ENCODE results near the gene SLC38A8.

SLC38A8 gene

GRCh38 chr16:84048270-84048669, 5.7 kb upstream of the SLC38A8 start:
- TF ChIP-seq MYC (IDR thresholded peaks at IDR 0.05; ENCODE audit: low read depth, low read length) (no peak), MAX (IDR thresholded peaks at IDR 0.05; ENCODE audit: low read depth, low read length) (no peak), CTCF (IDR thresholded peaks at IDR 0.05; ENCODE audit: low read depth, low read length) (no peak), POLR2A (IDR thresholded peaks at IDR 0.05; ENCODE audit: extremely low read depth, insufficient read length) (no peak)
- DNase-seq (ENCODE audit: low read depth), result no peak
- no peak overlapping the region for H3K4me3 ChIP-seq (ENCODE audit: low read depth, low read length)

GRCh38 chr16:84047626-84048025, 5.0 kb upstream of the SLC38A8 start:
- no peak for DNase-seq (ENCODE audit: low read depth)
- no peak for TF ChIP-seq POLR2A (IDR thresholded peaks at IDR 0.05; ENCODE audit: extremely low read depth, insufficient read length)
- TF ChIP-seq MAX (IDR thresholded peaks at IDR 0.05; ENCODE audit: low read depth, low read length), result no peak
- TF ChIP-seq MYC (IDR thresholded peaks at IDR 0.05; ENCODE audit: low read depth, low read length), result no peak
- no peak for TF ChIP-seq CTCF (IDR thresholded peaks at IDR 0.05; ENCODE audit: low read depth, low read length)

GRCh38 chr16:84047206-84047605, 4.6 kb upstream of the SLC38A8 start:
- no peak overlapping the region for H3K4me3 ChIP-seq (ENCODE audit: low read depth, low read length)
- DNase-seq (ENCODE audit: low read depth), result no peak
- TF ChIP-seq CTCF (IDR thresholded peaks at IDR 0.05; ENCODE audit: low read depth, low read length) (no peak), POLR2A (IDR thresholded peaks at IDR 0.05; ENCODE audit: extremely low read depth, insufficient read length) (no peak), MYC (IDR thresholded peaks at IDR 0.05; ENCODE audit: low read depth, low read length) (no peak), MAX (IDR thresholded peaks at IDR 0.05; ENCODE audit: low read depth, low read length) (no peak)

More at GRCh38 chr16:84047626-84048025, 5.0 kb upstream of the SLC38A8 start:
- H3K4me3 ChIP-seq (ENCODE audit: low read depth, low read length), result no peak overlapping the region

- H3K4me3 ChIP-seq (ENCODE audit: low read depth, low read length), result no peak overlapping the region
- TF ChIP-seq POLR2A (IDR thresholded peaks at IDR 0.05; ENCODE audit: extremely low read depth, insufficient read length) (no peak), CTCF (IDR thresholded peaks at IDR 0.05; ENCODE audit: low read depth, low read length) (no peak)
- DNase-seq (ENCODE audit: low read depth), result no peak
These were observed 3.3 kb upstream of the SLC38A8 start for GRCh38 chr16:84045818-84046470.

- TF ChIP-seq MYC (IDR thresholded peaks at IDR 0.05; ENCODE audit: low read depth, low read length) (no peak), CTCF (IDR thresholded peaks at IDR 0.05; ENCODE audit: low read depth, low read length) (no peak), MAX (IDR thresholded peaks at IDR 0.05; ENCODE audit: low read depth, low read length) (no peak), POLR2A (IDR thresholded peaks at IDR 0.05; ENCODE audit: extremely low read depth, insufficient read length) (no peak)
- H3K4me3 ChIP-seq (ENCODE audit: low read depth, low read length), result no peak overlapping the region
- DNase-seq (ENCODE audit: low read depth), result no peak
These were observed 2.6 kb upstream of the SLC38A8 start for GRCh38 chr16:84045001-84045817.
